ENCODE measurements around the gene KCNH6. TPM values are rescaled to one million over a fixed set of nuclear protein-coding genes. Genes with fewer than 3 reads are reported as not detected.

KCNH6 gene
- total and polyA plus RNA-seq, 9 of the 15 experiments (the other 6 are each of a cell fraction or from before 2014, with no cell fraction given): not detected

GRCh38 chr17:63475491-63476412 lies 47.4 kb upstream of the KCNH6 start (continued):
- TF ChIP-seq MGA (IDR thresholded peaks at IDR 0.05) (peak; percentile 68; the same call in 1 of the 2 replicates), L3MBTL2 (IDR thresholded peaks at IDR 0.05) (peak; percentile 33; the same call in 1 of the 2 replicates), RBBP5 (IDR thresholded peaks at IDR 0.05; ENCODE audit: borderline replicate concordance, insufficient read depth, low read length, poor library complexity, severe bottlenecking) (peak; percentile 13), CREM (IDR thresholded peaks at IDR 0.05; ENCODE audit: low read depth) (0 out of 2 replicates have a peak, but pooled peaks have one; percentile 44), ZNF592 (IDR thresholded peaks at IDR 0.05) (0 out of 2 replicates have a peak, but pooled peaks have one; percentile 14)
- TF ChIP-seq, protein P1, sequence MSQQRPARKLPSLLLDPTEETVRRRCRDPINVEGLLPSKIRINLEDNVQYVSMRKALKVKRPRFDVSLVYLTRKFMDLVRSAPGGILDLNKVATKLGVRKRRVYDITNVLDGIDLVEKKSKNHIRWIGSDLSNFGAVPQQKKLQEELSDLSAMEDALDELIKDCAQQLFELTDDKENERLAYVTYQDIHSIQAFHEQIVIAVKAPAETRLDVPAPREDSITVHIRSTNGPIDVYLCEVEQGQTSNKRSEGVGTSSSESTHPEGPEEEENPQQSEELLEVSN (IDR thresholded peaks at IDR 0.05; ENCODE audit: borderline replicate concordance in 1 of 2, extremely low read depth in 1 of 2, insufficient read depth in 1 of 2, insufficient read length in 1 of 2, low read depth in 1 of 2, low read length in 1 of 2, poor library complexity in 1 of 2, severe bottlenecking in 1 of 2): peak in 1 of 2 experiments; percentile 23
